Fibroblast of skin of scalp (primary cell): ENCODE results near the gene CTSV. TPM values are rescaled to one million over a fixed set of nuclear protein-coding genes. Genes with fewer than 3 reads are reported as not detected.
"Not testable (repeated sequence)": the region's sequence is repeated elsewhere in the genome, so short reads cannot be mapped to it uniquely, and the experiment has no call there.

ENCODE experiments used
- DNase-seq: peaks from one replicate; pipeline ENCODE4 v3.0.0-alpha.2; 2013
- polyA plus RNA-seq, 2 experiments: library from polyadenylated mRNA; unstranded; fragments of 120-200 nt; gene quantifications; one replicate each; pipeline ENCODE4 v1.2.1, GENCODE V29; 2013; ENCODE audit not compliant: insufficient read length in 2 of 2

CTSV gene
- 0.82 TPM for polyA plus RNA-seq (2013, experiment 1 of 2; ENCODE audit: insufficient read length)
- 1.3 TPM for polyA plus RNA-seq (2013, experiment 2 of 2; ENCODE audit: insufficient read length)

DNA sequence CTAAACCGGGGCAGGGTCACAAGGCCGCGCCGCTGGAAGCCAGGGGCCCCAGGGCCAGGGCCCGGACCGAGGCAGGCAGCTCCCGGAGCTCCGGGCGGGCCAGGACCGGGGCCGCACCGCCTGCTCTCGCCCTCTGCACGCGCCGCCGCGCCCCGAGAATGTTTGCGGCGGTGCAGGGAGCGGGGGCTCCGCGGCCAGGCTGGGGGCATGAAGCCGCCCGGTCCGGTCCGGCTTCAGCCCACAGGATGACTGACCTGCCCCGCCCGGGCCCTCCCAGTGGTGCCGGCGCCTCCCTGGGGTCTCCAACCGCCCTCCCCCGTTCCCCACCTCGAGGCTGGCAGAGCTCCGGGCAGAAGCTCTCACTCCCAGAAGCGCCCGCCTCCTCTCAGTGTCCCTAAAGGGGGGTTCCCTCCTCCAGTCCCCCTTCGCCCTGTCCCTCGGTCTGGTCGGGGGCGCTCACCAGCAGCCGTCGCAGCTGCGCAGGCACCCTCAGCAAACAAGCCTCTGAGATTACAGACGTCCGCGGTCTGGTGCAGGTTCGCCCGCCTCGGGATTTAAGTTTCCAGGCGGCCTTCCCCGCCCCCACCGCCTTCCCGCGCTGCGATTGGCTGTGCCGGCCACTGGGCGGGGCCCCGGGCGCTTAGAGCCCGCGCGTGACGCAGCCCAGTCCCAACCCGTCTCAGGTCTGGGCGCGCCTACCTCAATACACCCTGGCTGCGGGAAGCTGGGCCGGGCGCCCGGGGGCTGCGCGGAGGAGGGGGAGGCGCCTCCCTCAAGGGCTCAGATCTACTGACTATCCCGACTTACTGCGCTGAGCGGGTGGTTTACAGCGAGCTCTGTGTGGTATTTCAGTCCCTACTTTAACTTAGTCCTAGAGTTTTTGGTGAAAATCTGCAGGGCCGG, at the start of gene CTSV:
TSS of gene CTSV (minus strand) at position 532 of the 903 bp plus-strand sequence. CDS start 1,099 bp downstream, outside the sequence.
- peak; percentile 68 for DNase-seq

DNA sequence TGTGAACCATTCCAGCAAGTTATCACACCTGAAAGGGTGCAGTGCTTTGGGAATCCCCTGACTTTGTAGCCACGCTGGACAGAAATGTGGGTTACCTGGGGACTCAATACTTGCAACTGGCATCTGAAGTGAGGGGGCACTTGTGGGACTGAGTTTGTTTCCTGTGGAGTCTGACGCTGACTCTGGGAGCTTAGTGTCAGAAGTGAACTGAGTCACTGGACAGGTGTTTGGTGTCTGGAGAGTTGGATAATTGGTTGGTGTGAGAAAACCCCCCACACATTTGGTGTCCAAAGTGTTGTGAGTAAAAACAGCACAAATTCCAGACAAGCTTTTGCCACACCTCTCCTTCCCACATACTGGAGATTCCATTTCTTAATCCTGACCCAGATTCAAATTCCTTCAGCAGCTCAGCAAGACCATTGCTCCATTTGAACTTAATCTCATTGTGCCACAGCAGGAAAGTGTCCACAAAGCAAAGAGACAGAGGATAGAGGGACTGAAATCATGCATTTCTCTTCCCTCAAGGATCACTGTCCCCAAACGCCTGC, 48.8 kb upstream of the CTSV start:
- DNase-seq: not testable (repeated sequence)

DNA sequence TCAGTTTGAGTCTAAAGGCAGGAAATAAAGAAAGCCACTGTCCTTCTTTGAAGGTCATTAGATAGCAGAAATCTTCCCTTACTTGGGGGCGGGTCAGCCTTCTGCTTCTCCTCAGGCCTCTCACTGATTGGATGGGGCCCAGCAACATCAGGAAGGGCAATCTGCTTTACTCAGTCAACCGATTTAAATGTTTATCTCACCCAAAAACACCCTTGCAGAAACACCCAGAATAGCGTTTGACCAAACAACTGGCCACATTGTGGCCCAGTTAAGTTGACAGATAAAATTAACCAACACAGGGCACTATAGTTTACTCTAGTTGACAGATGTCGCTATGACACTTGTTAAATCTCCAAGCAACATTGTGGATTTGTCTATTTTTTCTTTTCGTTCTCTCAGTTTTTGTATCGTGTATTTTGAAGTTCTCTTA, 45.6 kb upstream of the CTSV start:
- not testable (repeated sequence) for DNase-seq

DNA sequence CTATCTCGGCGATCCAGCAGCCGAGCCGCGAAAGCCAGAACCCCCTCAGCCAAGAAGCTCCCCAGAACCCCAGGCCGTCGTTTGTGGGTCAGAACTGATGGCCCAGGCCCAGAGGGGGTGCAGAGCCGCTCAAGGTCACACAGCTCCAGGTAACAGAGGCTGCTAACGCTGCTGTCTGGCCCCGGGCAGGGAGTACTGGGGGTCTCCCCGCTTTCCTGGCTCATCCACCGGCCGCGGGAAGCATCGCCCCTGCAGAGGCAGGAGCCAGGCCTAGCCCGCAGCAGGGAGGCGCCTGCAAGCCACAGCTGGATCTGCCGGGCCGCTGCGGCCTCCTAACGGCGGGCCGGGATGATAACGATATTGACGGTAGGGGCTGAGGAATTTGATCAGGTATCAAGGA, 39.4 kb upstream of the CTSV start:
- no peak for DNase-seq

DNA sequence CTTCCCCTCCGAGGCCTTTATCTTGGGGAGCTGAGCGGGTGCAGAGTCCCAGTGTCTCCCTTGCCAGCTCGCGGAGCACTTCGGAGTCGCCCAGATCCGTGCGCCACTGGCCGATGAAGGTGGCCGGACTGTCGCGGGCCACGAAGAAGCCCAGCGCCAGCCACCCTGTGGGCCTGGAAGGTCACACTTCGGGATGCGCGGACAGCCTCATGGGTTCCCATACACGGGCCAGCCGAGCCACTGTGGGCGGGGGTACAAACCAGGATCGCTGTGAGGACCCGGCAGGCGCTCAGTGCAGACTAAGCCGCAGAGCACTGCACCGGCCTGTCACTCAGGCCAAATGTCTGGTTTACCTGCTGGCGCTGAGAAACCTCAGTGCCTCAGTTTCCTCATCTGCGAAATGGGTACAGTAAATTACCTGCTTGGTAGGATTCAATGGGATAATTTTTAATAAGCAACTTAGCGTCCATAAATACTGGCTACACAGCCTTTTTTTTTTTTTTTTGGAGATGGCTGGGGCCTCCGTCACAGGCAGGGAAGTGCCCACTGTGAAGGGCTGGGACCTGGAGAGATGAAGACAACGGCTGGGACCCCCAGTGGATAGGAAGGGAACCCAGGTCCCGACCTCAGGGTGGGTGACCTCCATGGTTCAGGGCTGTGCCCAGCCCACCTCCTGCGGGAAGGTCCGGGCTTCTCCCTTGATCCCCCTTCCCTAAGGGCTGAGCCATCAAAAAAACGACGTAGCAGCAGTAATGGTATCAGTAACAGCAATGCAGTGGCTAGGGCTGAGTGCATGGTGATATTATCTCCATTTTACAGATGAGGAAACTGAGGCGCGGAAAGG, 38.7 kb upstream of the CTSV start:
- no peak for DNase-seq

DNA sequence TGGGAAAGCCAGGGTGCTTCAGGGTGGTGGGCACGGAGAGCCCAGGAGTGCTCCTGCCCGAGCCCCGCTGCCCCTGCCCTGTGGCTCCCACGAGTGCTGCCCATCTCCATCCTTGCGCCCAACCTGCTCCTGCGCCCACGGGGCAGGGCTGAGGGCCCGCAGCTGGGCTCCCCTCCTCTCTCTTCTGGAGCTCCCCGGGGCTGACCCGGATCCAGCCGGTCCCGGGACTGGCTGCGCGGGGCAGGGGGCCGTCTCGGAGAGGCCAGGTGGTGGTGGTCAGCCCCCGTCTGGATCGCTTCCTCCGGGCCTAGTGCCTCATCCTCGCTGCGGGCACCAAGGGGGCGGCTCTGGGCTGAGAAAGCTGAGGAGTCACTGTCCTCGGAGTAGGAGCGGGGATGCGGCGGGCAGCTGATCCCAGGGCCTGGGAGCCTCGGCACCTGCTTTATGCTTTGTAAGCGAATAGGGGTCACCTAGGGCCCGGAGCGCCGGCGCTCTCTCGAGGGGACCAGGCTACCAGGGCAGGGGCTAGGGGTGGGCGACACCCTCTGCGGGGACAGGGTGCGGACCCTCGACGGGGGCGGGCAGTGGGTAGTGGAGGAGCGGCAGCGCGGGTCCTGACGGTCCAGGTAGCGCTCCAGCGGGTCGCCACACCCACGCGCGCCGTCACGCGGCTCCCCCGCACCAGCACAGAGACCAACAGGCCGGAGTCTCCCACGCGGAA, 37.9 kb upstream of the CTSV start:
- DNase-seq: not testable (repeated sequence)

DNA sequence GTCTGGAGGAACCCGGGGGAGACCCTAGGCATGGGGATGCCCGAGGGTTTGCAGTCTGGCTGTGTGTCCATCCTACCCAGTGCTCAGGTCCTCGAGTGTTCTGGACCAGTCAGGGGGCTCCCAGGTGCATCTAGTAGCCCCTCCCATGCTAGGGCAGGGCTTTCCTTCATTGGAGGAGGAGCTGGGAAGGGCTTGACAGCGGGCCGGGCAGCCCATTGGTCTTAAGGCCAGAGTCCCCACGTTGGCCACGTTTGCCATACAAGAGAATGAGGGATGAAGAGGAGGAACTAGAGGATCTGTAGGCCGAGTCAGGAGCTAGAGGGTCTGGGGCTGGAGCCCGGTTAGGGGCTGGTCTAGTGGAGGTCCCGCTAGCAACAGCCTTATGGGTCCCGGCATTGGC, 37.3 kb upstream of the CTSV start:
- DNase-seq: no peak

DNA sequence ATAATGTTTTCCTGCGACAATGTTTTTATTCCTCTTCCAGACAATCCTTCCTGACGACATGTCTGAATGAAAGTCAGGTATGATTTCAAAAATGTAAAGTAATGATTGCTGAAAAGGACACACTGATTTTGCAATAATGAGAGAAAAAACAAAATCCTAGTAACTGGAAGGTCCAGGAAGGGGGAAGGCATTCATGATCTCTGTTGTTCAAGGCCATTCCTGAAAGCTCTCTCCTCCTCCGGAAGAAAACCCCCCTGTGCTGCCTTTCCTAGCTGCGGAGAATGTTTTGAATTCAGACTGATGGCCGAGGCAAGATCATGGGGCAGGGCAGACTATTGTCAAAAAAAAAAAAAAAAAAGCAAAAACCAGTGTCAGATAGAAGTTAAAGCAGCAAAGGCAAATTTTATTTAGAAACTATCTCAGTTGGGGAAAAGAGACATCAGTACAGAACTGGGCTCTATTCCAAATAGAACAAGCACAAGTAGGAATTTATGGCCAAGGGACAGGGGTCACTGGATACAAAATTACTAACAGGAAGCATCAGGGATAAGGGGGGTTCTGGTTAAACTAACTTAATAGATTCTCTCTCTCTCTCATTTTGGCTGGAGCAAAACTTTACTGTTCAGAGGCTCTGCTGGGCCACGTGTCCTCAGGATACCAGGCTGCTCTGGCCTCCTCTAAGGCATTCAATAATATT, 36.5 kb upstream of the CTSV start:
- no peak for DNase-seq

DNA sequence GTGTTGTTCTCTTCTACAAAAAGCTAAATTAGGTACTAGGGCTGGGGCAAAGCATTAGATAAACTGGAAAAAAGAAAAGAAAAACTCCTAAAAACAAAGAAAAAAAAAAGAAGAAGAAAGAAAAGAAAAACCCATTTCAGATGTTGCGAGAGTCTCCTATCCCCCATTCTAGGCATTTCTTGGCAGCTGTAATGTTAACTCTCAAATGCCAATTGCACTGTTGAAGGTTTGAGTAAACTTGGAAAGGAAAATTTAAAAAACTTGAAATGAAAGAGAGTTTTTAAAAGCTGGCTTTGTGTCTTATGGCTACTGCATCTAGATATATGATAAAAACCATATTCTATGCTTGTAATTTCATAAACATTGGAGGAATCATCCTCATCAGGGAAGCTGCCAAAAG, 34.6 kb upstream of the CTSV start:
- no peak for DNase-seq

DNA sequence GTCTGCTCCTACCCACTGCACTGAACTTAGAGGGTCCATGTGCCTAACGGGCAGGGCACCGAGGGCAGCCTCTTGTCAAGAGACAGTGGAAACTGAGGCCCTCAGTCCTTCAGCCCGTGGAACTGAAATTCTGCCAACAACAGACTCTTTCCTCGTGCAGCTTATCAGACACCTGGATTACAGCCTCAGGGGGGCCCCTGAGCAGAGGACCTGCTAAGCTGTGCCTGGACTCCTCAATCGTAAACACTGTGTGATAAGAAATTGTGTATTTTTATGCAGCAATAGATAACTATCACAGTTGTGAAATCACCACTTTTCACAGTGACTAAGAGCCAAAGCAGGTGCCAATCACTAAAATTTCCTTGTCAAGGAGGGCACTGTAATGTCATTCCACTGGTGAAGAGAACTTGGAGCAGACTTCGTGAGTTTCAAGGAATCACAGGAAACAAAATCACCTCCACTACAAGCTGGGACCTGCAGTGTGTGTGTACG, 33.4 kb upstream of the CTSV start:
- no peak for DNase-seq

DNA sequence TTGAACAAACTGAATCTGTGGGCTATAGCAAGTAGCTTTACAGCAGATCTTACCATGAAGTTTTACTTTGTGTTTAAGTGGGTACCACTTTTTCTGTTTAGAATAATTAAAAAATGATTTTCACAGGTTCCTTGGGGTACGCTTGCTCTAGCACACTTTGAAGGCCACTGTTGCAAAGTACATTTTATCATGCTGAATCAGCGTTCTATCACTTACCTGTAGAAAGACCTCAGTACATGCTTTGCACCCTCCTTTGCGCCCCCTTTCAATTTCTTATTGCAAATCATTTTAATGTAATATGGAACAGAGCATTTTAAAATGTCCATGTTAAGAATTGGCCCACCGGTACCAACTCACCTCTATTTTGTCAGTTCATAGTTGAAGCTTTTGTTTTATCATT, 31.4 kb upstream of the CTSV start:
- DNase-seq: not testable (repeated sequence)

DNA sequence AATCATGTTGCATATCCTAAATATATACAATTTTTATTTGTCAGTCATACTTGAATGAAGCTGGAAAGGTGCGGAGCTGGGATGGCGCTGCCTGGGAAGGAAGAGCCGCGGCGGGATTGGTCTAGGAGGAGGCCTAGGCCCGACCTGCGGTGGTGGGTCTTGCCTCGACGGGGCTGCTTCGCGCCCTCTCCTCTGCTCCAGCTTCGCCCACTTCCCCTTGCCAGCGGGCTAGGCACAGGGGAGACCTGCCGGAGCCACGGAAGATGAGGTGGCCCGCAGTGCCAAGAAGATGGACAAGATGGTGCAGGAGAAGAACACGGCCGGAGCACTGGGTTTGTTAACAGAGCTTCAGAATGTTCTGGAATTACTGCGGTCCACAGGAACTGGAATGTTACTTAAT, 28.5 kb upstream of the CTSV start:
- DNase-seq: no peak

DNA sequence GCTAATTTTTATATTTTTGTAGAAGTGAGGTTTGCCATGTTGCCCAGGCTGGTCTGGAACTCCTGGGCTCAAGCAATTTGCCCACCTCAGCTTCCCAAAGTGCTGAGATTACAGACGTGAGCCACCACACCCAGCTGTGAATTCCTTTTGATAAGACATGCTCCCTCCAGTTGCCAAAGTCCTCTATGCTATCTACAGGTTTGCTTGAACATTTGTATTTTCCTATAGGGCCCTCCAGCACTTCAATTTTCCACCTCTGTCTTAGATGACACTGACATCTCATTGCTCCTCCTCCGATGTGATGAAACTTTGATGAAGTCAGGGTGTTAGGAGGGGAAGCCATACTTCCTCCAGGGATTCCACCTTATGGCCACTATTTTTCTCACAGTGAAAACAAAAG, 25.2 kb upstream of the CTSV start:
- DNase-seq: no peak

DNA sequence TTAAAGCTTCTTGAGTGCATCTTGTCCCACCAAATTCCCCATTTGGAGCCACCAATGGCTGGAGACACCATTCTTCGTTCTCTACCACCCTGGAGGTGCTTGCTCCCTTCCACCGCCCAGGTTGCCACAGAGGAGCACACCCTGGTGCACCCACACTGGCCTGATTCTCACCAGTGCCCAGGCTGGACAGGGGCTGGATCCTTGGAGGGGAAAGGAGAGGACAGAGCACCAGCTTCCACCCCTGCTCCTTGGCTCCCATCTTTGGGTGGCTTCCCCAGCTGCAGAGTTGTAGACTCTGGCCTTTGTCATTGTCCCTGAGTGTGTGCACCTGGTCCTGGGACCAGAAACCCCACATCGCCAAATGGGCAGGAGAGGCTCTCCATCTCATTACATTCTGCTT, 21.9 kb upstream of the CTSV start:
- no peak for DNase-seq

DNA sequence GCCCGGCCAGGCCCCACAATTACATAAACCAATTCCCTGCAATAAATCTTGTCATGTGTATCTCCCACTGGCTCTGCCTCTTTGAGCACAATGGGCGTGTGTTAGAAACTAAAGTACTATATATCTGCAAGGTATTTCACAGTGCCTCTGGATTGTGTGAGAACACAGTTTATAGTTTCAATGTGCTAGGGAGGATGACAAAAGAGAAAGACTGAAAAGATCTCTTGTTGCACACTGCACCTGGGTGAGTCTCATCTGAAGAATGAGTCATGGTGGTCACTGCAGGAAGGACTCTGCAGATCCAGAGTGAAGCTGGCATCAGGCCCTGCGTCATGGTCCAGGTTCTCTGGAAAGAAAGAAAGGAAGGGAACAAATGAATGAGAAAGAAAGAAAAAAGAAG, 20.7 kb upstream of the CTSV start:
- DNase-seq: no peak

DNA sequence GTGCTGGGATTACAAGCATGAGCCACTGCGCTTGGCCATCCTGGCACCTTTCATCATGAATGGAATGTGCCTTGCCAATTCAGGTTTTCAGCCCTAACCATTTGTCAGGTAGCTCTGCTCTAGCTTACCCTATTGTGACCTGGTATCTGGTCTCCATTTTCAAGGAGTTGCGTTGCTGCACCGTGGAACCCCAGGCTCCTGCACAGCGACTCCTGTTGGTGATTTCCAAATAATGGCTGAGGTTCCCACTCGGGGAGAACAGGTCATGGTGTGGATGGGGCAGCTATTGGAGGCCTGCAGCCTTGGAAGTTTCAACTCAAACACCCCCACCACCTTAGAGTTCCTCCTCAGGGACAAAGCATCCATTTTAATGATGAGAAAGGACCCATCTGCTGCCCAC, 18.7 kb upstream of the CTSV start:
- DNase-seq: no peak

DNA sequence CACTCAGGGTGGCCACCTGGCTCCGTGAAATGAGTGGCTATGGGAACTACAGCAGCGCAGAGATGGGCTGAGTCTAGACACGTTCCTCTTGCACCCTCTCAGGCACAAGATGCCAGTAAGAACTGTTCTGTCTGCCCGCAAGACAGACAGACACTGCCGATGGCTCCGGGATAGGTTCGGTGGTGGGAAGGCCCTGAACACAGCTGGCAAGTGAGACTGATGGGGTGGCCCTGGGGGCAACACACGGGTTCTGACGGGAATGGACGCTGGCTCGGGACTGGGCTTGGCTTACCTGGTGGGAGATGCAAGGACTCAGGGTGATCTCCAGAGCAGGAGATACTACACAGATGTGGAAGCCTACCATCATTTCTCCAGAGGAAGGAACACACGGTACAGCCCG, 16.9 kb upstream of the CTSV start:
- DNase-seq: not testable (repeated sequence)

DNA sequence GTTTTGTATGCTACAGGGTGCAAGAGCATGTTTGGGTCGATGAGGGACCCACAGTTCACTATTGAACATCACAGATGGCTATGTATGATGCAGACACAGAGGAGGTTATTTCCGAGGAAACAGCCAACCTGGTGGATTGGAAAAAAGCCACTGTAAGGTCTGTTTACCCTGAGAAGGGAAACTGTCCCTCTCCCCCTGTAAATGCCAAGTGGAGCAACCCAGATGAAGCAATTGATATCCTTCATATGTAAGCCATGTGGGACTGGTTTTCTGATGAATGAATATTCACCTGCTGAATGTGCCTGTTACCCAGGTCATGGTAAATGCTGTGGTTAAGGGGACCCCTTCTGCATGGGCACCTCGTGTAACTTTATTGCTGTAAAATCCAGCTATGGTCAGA, 14.8 kb upstream of the CTSV start:
- no peak for DNase-seq

DNA sequence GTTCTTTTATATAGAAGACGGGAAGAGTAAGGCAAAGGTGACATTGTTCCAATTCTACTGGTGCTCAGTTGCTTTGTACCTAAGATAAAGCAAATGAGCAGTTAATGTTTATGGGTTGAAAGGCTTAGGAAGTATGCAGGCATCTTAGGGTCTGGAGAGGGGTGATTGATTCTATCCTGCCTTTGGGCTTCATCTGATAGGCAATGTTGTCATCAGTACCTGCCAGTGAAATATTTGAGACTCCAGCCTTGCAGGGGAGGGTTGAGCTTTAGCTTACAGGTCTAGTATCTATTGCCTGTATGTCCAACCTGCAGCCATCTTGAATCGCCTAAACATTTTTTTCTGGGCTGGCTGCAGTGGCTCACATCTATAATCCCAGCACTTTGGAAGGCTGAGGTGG, 13.8 kb upstream of the CTSV start:
- DNase-seq: no peak

DNA sequence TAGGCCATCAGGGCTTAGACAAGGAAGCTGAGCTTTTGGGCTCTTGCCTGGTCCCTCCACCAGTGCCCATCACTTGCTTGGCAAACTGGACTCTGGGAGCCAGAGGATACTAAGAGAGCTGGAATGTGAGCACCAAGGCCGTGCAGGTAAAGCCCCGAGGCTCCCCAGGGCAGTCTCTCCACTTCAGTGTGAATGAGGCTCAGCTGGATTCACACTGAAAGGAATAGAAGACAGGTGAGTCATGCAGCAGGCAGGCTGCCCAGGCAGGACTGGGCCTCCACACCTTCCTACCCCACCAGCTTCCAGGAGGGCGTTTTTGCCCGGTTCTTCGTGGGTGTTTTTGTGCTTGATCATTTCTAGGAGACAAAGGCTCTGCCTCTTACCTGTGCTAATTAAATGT, 7.3 kb upstream of the CTSV start:
- no peak for DNase-seq

DNA sequence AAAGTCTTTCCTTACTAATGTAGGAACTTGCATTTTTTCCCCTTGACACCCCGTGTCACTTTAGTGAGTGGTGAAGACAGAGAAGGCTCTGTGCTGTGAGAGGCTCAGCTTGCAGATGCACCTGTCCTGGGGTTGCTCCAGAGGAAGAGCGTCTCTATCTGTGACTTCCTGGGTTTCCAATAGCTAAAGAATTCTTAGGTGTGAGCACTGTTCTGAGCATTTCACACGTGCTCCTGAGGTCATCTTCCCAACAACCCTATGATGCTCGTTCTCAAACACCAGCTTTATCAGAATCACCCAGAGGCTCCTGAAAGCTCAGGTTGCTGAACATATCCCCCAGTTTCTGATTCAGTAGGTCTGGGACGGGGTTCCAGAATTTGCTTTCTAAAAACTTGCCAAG, 6.4 kb upstream of the CTSV start:
- no peak for DNase-seq

DNA sequence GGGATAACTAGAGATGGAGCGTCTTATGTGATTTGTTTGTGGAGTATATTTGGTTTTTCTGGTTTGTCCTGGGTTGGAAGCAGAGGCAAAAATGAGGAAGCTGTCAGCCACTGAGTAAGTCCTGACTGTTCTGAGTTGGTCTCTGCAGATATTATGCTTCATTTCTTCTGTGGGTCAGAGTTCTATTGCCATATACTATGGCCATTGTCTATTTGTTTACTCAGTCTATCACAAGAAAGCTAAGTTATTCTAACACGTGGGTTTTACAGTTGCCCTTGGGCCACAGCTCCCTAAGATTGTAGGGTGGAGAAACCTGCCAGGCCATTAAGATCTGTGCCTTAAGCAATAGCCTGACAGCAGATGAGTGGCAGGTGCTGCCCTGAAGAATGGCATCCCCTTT, 3.0 kb upstream of the CTSV start:
- no peak for DNase-seq
